ENCODE measurements around the gene CYP2C19. TPM values are rescaled to one million over a fixed set of nuclear protein-coding genes. Genes with fewer than 3 reads are reported as not detected.
"Not testable (repeated sequence)": the region's sequence is repeated elsewhere in the genome, so short reads cannot be mapped to it uniquely, and the experiment has no call there.

Gene CYP2C19
- 188 TPM for total RNA-seq

DNA sequence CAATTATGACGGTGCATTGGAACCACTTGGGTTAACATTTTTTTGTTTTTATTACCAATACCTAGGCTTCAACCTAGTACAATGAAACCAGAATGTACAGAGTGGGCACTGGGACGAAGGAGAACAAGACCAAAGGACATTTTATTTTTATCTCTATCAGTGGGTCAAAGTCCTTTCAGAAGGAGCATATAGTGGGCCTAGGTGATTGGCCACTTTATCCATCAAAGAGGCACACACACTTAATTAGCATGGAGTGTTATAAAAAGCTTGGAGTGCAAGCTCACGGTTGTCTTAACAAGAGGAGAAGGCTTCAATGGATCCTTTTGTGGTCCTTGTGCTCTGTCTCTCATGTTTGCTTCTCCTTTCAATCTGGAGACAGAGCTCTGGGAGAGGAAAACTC, at the start of gene CYP2C19:
CYP2C19 (plus strand) TSS at position 289 of the 400 bp plus-strand sequence; CDS start at position 314, 25 bp downstream.
- no peak for DNase-seq (ENCODE audit: low spot score)

DNA sequence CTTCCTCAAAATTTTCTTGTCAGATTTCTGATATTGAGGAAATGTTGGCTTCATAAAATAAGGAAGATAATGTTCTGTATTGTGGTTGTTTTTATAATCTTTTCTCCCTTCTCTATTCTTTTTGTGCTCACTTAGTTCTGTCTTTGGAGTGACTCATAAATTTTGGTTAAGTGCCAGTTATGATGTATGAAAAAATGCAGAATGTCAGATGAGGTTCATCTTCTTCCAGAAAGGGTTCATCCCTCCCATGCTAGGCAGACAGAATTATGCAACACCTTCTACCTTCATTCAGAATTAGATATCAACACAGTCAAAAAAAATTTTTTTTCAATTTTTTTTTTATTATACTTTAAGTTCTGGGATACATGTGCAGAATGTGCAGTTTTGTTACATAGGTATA, 36.6 kb upstream of the CYP2C19 start:
- no peak for DNase-seq (ENCODE audit: low spot score)

DNA sequence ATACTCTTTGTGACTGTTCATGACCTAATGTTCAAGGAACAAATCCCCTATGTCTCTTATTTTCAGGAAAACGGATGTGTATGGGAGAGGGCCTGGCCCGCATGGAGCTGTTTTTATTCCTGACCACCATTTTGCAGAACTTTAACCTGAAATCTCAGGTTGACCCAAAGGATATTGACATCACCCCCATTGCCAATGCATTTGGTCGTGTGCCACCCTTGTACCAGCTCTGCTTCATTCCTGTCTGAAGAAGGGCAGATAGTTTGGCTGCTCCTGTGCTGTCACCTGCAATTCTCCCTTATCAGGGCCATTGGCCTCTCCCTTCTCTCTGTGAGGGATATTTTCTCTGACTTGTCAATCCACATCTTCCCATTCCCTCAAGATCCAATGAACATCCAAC, 27.3 kb upstream of the CYP2C19 start:
- DNase-seq (ENCODE audit: low spot score), result peak; percentile 22

DNA sequence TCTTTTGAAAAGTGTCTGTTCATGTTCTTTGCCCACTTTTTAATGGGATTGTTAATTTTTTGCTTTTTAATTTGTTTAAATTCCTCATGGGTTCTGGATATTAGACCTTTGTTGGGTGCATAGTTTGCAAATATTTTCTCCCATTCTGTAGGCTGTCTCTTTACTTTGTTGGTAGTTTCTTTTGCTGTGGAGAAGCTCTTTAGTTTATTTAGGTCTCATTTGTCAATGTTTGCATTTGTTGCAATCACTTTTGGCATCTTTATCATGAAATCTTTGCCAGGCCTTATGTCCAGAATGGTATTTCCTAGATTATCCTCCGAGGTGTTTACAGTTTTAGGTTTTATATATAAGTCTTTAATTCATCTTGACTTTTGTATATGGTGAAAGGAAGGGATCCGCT, 23.9 kb upstream of the CYP2C19 start:
- DNase-seq (ENCODE audit: low spot score), result no peak

DNA sequence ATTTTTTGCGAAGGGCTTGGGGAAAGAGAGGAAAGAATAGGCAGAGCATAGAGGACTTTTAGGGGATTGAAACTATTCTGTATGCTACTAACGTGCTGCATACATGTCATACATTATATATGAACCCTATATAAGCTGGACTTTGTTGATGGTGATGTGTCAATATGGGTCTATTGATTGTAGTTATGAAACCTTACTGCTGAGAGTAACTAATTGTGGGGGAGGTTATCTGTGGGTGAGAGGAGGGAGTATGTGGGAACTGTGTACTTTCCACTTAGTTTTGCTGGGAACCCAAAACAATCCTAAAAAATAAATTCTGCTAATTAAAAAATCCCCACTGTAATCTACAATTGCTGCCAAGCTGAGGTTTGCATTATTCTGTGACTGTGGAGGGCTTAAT, 15.3 kb upstream of the CYP2C19 start:
- no peak for DNase-seq (ENCODE audit: low spot score)

DNA sequence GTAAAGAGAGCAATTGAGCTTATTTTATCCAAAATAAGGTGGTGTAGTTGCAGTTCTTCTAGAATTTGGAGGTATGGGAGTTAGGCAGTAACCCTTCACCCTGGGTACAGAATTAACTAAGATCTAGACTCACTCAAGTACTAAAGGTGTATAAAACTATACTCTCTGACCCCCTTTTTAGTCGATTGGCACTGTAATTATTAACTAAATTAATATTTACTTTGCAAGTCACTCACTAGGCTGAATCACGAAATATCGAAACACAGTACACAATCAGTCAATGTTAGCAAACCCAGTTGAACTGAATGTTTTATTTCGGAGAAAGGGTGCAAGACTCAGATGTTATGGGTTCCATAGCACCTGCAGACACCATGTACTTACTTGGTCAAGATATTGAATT, 14.6 kb upstream of the CYP2C19 start:
- no peak for DNase-seq (ENCODE audit: low spot score)

DNA sequence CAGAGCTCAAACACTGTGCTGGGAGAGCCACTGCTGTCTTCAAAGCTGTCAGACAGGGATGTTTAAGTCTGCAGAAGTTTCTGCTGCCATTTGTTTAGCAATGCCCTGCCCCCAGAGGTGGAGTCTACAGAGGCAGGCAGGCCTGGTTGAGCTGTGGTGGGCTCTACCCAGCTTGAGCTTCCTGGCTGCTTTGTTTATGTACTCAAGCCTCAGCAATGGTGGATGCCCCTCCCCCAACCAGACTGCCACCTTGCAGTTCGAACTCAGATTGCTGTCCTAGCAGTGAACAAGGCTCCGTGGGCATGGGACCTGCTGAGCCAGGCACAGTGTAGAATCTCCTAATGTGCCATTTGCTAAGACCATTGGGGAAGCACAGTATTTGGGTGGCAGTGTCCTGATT, 4.6 kb upstream of the CYP2C19 start:
- DNase-seq (ENCODE audit: low spot score), result no peak

DNA sequence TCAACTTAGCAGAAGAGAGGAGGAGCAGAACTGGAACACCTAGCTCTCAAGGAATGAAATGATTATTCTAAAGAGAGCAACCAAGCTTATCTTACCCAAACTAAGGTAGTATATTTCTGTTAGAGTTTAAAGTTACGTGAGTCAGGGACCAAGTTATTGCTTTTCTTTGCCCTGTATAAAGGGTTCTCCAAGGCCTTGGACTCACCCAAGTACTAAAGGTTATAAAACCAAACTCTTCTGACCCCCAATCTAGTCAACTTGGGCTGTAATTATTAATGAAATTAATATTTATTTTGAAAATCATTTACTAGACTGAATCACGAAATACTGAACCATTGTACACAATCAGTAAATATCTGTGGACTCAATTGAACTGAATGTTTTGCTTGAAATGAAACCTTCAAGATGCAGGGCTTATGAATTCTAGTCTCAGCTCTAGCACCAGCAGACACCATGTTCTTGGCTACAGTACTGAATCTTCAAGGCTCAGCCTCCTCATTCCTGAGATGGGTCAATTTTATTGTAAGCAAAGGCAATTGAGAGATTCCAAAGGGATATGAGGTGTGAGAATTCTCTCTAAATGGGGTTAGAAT, 1.8 kb upstream of the CYP2C19 start:
- DNase-seq (ENCODE audit: low spot score), result no peak

DNA sequence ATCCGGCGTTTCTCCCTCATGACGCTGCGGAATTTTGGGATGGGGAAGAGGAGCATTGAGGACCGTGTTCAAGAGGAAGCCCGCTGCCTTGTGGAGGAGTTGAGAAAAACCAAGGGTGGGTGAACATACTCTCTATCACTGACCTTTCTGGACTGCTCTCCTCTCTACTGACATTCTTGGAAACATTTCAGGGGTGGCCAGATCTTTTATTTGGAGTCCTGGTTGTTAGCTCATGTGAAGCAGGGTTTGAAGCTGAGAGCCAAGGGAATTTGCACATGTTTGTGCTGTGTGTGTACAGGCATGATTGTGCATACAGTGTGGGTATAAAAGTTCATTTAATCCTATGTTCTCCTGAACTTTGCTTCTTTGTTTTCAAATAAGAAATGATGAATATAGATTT, 12.9 kb downstream of the CYP2C19 start:
- DNase-seq (ENCODE audit: low spot score), result not testable (repeated sequence)

DNA sequence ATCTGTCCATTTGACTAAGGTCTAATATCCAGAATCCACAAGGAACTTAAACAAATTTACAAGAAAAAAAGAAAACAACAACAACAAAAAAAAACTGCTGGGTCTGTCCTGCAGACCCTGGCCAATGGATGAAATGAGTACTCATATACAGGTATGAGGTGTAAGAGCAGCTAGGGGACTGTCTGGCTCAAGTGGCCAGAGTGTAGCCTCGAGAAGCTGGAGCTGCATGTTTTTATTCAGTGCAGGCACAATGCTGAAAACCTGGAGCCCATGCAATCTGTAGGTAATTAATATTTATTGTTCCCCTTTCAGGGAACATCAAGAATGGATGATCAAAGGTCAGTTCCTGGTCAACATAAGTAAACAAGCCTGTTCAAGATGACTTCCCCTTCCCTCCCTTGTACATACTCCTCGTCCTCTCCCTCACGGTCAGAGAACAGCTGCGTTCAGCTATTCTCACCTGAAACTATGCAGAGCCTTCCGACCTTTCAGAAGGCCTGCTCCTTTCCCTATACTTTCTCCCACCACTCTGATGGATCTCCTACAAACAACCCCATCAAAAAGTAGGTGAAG, 15.5 kb downstream of the CYP2C19 start:
- peak; percentile 14 for DNase-seq (ENCODE audit: low spot score)

DNA sequence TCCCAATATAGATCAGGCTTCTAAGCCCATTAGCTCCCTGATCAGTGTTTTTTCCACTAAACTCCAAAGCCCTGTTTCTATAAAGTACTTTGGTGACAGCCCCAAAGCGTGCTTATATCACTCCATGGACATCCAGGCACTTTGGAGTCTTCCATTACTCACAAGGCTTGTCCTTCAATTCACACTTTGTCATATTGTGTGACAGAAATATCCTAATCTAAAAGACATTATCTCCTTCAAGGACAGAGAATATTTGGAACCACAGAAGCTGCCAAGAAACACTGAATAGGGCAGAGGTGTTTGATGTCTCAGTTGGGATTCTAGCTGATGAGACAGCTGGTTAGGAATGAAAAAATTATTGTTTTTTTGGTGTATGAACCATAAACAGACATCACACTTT, 18.4 kb downstream of the CYP2C19 start:
- no peak for DNase-seq (ENCODE audit: low spot score)

DNA sequence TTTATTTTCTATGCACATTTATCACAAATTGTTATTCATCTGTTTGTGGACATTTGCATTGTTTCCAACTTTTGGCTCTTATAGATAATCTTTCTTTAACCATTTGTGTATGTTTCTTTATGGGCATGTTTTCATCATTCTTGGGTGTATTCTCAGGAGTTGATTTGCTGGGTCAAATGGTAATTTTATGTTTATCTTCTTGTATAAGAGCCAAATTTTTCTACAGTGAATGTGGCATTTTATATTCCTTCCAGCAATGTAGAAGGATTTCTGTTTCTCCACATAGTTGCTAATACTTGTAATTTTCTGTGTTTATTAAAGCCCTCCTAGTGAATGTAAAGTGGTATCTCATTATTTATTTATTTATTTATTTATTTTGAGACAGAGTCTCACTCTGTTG, 21.8 kb downstream of the CYP2C19 start:
- DNase-seq (ENCODE audit: low spot score), result no peak

DNA sequence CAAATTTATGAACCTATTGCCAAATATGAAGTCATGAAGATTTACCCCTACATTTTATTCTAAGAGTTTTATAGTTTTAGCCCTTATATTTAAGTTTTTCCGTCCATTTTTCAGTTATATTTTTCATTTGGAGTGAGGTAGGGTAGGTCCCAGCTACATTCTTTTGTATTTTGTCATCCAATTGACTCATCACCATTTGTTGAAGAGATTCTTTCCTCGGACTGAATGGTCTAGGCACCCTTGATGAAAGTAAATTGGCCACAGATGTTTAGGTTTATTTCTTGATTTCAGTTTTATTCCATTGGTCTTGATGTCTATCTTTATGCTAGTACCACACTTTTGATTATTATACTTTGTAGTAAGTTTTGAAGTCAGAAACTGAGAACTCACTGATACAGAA, 22.7 kb downstream of the CYP2C19 start:
- no peak for DNase-seq (ENCODE audit: low spot score)

DNA sequence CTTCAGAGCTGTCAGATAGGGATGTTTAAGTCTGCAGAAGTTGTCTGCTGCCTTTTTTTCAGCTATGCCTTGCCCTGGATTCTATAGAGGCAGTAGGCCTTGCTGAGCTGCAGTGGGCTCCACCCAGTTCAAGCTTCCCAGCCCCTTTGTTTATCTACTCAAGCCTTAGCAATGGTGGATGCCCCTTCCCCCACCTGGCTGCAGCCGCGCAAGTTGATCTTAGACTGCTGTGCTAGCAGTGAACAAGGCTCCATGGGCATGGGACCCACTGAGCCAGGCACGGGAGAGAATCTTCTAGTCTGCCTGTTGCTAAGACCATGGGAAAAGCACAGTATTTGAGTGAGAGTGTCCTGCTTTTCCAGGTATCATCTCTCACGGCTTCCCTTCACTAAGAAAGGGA, 38.1 kb downstream of the CYP2C19 start:
- not testable (repeated sequence) for DNase-seq (ENCODE audit: low spot score)

DNA sequence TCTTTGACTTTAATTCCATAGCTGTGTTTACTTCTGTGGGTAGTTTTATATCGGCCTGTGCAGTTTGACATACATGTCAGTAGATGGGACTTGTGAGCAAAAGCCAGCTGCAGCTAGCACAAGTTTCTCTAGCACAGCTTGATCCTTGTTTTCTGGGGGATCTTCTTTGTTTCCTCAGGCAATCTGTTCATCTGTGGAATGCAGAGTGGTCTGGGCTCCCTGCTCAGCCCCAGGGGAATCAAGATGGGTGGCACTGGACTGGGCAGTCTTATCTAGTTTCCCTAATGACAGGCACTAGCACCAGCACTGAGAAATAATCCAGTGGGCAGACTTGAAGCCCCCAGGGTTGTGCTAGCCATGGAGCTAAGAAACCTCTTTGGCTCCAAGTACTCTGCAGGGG, 40.8 kb downstream of the CYP2C19 start:
- DNase-seq (ENCODE audit: low spot score), result no peak

DNA sequence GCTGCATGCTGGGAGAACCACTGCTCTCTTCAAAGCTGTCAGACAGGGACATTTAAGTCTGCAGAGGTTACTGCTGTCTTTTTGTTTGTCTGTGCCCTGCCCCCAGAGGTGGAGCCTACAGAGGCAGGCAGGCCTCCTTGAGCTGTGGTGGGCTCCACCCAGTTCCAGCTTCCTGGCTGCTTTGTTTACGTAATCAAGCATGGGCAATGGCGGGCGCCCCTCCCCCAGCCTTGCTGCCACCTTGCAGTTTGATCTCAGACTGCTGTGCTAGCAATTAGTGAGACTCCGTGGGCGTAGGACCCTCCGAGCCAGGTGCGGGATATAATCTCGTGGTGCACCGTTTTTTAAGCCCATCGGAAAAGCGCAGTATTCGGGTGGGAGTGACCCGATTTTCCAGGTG, 67.5 kb downstream of the CYP2C19 start:
- not testable (repeated sequence) for DNase-seq (ENCODE audit: low spot score)

DNA sequence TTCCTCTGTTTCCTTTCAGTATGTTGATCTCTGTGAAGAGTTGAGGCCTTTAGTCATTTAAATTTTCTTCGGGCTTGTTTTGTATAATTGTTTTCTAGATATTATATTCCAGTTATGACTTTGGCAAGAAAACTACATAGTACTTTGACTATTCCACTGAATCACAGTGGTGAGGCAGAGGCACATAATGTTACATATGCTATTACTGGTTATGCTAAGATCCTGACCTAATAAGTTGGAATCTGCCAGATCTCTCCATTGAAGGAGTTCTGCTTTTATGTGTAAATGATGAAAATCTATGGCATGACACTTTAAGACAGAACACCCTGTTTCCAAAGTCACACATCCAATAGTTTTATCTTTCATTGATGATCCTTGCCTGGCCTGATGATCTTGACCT, 83.7 kb downstream of the CYP2C19 start:
- no peak for DNase-seq (ENCODE audit: low spot score)

DNA sequence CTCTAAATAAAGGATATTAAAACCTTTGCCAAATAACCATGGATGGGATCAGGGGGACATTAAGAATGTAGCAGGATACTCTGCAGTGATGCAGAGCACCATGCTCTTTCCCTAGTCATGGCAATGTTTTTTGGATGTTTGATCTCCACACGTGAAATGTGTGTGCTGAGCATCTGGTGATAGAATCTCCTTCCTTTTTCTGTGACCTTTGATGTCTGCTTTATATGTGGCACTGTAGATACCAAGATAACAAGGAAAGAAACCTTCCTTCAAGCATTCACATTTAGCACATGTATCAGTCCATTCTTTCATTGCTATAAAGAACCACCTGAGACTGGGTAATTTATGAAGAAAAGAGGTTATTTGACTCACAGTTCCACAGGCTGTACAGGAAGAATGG, 88.3 kb downstream of the CYP2C19 start:
- no peak for DNase-seq (ENCODE audit: low spot score)

DNA sequence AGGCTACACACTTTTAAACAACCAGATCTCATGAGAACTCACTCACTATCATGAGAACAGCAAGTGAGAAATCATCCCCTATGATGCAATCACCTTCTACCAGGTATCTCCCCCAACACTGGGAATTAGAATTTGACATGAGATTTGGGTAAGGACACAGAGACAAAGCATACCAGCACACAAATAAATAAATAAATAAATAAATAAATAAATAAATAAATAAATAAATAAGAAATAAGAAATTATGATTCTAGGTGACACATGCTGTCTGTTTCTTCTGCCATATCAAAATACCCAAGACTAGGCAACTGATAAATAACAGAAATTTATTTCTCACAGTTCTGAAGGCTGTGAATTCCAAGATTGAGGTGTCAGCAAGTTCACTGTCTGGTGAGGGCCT, 88.8 kb downstream of the CYP2C19 start:
- no peak for DNase-seq (ENCODE audit: low spot score)

DNA sequence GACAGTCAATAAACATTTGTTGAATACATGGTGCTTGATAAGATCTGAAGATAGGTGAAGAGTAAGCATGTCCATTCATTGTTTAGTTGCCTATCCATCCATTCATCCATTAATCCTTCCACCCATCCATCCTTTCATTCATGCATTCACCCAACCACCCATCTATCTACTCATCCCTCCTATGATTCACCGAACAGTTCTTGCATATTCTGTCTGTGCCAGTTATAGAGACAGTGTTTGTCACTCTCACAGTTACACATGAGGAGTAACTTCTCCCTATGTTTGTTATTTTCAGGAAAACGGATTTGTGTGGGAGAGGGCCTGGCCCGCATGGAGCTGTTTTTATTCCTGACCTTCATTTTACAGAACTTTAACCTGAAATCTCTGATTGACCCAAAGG, 90.0 kb downstream of the CYP2C19 start:
- no peak for DNase-seq (ENCODE audit: low spot score)

DNA sequence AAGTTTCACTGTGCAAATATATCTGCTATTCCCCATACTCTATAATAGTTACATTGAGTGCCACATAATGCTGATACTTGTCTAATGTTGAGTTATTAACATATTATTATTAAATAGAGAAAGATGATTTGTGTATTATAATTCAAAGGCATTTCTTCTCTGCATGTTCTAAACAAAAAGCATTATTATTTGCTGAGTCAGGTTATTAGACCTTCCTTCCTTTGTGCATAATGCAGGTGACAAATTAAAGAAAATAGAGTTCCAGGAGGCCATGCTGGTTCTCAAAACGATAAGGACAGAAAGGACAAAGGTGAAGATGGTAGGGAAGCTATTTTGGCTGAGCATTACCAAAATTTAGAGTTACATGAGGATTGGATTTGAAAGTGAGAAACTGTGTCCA, 90.6 kb downstream of the CYP2C19 start:
- DNase-seq (ENCODE audit: low spot score), result no peak

DNA sequence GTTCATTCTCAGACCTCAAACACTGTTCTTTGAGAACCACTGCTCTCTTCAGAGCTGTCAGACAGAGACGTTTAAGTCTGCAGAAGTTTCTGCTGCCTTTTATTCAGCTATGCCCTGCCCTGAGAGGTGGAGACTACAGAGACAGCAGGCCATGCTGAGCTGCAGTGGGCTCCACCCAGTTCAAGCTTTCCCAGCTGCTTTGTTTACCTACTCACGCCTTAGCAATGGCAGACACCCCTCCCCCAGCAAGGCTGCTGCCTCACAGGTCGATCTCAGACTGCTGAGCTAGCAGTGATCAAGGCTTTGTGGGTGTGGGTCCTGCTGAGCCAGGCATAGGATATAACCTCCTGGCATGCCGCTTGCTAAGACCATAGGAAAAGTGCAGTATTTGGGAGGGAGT, 95.5 kb downstream of the CYP2C19 start:
- DNase-seq (ENCODE audit: low spot score), result no peak

DNA sequence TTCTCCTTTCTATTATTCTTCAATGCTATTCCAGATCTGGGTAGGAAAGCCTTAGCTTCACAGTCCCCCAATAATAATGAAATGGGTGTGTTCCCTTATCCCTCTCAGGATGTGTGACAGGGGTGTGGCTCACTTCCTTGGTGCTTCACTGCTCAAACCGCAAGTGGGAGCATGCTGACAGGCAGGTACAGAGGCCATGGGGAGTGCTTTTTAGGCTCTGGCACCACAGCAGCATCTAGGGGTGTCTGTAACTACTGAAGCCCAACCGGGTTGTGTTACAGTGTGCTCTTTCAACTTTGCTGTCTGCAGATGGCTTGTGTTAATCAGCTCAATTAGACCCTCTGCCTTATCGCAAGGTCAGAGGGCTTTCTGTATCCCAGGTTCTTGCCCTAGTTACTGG, 96.6 kb downstream of the CYP2C19 start:
- no peak for DNase-seq (ENCODE audit: low spot score)

DNA sequence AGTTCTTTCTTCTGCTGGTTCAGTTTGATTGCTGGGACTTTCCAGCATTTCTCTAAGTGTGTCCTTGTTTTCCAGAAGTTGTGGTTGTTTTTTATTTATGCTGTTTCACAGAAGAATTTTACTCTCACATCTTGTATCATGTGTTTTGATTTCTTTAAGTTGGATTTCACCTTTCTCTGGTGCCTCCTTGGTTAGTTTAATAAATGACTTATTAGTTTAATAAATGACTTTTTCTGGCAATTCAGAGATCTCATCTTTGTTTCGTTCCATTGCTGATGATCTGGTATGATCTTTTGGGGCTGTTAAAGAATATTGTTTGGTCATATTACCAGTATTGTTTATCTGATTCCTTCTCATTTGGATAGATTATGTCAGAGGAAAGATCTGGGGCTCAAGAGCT, 116.2 kb downstream of the CYP2C19 start:
- no peak for DNase-seq (ENCODE audit: low spot score)
